Measurements from ENCODE around the gene CACNA1I.

CACNA1I gene

GRCh38 chr22:39560127-39560526, 10.4 kb upstream of the CACNA1I start:
- no peak overlapping the region for H3K4me3 ChIP-seq (ENCODE audit: low read depth, low read length)
- no peak for DNase-seq (ENCODE audit: low read depth)
- TF ChIP-seq CTCF (IDR thresholded peaks at IDR 0.05; ENCODE audit: control insufficient read depth, extremely low read depth, insufficient read depth), result no peak

- no peak for DNase-seq (ENCODE audit: low read depth)
- H3K4me3 ChIP-seq (ENCODE audit: low read depth, low read length), result no peak overlapping the region
- no peak for TF ChIP-seq CTCF (IDR thresholded peaks at IDR 0.05; ENCODE audit: control insufficient read depth, extremely low read depth, insufficient read depth)
Measured at GRCh38 chr22:39562839-39563489, 7.6 kb upstream of the CACNA1I start.

GRCh38 chr22:39563571-39564428, 6.8 kb upstream of the CACNA1I start:
- no peak overlapping the region for H3K4me3 ChIP-seq (ENCODE audit: low read depth, low read length)
- TF ChIP-seq CTCF (IDR thresholded peaks at IDR 0.05; ENCODE audit: control insufficient read depth, extremely low read depth, insufficient read depth), result no peak
- DNase-seq (ENCODE audit: low read depth), result no peak

- no peak overlapping the region for H3K4me3 ChIP-seq (ENCODE audit: low read depth, low read length)
- no peak for DNase-seq (ENCODE audit: low read depth)
- TF ChIP-seq CTCF (IDR thresholded peaks at IDR 0.05; ENCODE audit: control insufficient read depth, extremely low read depth, insufficient read depth), result no peak
Measured at GRCh38 chr22:39565414-39565944, 5.1 kb upstream of the CACNA1I start.

GRCh38 chr22:39567135-39567946, 3.2 kb upstream of the CACNA1I start:
- TF ChIP-seq CTCF (IDR thresholded peaks at IDR 0.05; ENCODE audit: control insufficient read depth, extremely low read depth, insufficient read depth), result no peak
- DNase-seq (ENCODE audit: low read depth), result no peak
- H3K4me3 ChIP-seq (ENCODE audit: low read depth, low read length), result no peak overlapping the region

GRCh38 chr22:39568278-39568981, 2.1 kb upstream of the CACNA1I start:
- no peak for DNase-seq (ENCODE audit: low read depth)
- TF ChIP-seq CTCF (IDR thresholded peaks at IDR 0.05; ENCODE audit: control insufficient read depth, extremely low read depth, insufficient read depth), result no peak
- H3K4me3 ChIP-seq (ENCODE audit: low read depth, low read length), result no peak overlapping the region

All from LNCaP clone FGC (cell line).